GM19025 (cell line): ENCODE results near the gene DOCK6.
A peak's percentile ranks its signal among the peaks of the same experiment; 100 is the strongest.
"Not testable (repeated sequence)": the region's sequence is repeated elsewhere in the genome, so short reads cannot be mapped to it uniquely, and the experiment has no call there.

ENCODE experiments used
- ATAC-seq: cut with Tn5 transposase; IDR thresholded peaks from one replicate; pipeline ENCODE4 v1.9.1; 2021; ENCODE audit warnings: mild to moderate bottlenecking, low read depth, moderate library complexity; ENCODE audit not compliant: unreplicated experiment

DOCK6 gene

DNA sequence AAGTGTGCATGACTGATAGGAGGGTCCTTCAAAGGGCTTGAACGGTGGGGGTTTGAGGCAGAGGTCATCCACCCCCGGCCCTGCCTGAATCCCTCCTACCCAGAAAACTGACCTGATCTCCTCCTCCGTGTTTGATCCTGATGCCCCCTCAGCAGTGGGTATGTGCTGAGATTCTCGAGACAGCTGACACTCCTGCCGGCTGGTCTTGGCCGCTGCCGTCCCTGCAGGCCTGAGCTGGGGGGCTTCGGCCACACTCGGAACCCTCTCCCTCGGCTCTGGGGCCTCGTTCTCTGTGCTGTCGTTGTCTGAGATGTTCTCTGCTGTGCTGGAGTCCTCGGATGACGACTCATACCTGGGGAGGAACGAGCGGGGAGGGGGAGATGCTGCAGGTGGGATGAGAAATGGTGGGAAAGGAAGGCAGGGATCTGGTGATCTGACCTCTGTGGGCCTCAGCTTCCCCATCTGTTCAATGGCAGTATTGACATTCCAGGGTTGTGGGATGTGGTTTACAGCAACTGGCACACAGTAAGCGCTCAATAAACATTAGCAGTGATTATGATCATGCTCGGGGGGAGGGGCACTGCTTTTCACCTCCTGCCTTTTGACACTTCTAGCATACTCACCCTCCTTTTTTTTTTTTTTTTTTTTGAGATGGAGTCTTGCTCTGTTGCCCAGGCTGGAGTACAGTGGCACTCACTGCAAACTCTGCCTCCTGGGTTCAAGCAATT is 85.7 kb downstream of the DOCK6 start:
- ATAC-seq, result no peak

- no peak for ATAC-seq
These were observed 86.4 kb downstream of the DOCK6 start for GRCh38 chr19:11175920-11176319.

GRCh38 chr19:11174336-11174735 is 88.0 kb downstream of the DOCK6 start:
- no peak for ATAC-seq

GRCh38 chr19:11173516-11174155 is 88.7 kb downstream of the DOCK6 start:
- ATAC-seq, result no peak

GRCh38 chr19:11172576-11172975 is 89.7 kb downstream of the DOCK6 start:
- ATAC-seq, result no peak

- no peak for ATAC-seq
These were observed 91.2 kb downstream of the DOCK6 start for GRCh38 chr19:11171144-11171543.

DNA sequence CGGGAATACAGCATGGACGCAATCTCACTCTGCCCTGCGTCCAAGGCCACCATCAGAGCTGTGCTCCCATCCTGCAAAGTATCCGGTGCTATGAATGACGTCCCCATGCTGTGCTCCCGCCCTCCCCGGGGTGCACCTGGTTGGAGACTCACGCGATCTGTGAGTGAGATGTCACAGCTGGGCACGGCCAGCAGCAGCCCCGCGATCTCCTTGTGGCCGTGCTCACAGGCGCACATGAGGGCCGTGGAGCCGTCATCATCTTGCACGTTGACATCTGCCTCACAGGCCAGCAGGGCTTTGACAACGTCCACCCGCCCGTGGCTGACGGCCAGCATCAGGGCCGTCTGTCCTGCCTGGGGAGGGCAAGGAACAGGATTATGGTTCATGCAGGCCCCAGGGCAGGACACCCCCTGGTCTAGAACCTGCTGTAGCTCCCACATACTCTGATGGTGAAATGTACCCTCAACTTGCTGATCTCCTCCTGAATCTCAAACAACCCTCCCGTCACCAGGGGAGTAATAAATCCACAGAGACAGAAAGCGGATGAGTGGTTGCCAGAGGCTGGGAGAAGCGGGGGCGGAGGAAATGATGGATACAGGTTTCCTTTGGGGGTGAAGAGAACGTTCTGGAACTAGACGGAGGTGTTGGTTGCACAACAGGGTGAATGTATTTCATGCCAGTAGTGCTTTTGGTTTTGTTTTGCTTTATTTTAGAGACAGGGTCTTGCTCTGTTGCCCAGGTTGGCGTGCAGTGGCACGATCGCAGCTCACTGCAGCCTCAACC is 92.2 kb downstream of the DOCK6 start:
- no peak for ATAC-seq

DNA sequence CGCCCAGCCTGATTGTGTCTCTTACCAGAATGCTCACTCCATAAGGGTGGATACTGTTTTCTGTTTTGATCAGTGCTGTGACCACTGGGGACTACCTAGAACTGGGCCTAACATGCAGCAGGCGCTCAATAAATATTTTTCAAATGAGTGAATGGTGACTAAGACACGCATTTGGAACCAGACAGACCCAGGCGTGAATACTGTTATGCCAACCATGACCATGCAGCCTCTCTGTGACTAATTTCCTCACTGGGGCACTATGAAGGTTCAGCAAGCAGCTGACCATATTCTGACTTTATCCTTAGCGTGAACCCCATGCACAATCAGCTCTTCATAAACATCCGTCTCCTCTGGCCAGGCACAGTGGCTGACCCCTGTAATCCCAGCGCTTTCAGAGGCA is 93.8 kb downstream of the DOCK6 start:
- ATAC-seq, result no peak

- no peak for ATAC-seq
These were observed 95.8 kb downstream of the DOCK6 start for GRCh38 chr19:11166281-11167142.

- ATAC-seq, result no peak
These were observed 96.8 kb downstream of the DOCK6 start for GRCh38 chr19:11165486-11166030.

DNA sequence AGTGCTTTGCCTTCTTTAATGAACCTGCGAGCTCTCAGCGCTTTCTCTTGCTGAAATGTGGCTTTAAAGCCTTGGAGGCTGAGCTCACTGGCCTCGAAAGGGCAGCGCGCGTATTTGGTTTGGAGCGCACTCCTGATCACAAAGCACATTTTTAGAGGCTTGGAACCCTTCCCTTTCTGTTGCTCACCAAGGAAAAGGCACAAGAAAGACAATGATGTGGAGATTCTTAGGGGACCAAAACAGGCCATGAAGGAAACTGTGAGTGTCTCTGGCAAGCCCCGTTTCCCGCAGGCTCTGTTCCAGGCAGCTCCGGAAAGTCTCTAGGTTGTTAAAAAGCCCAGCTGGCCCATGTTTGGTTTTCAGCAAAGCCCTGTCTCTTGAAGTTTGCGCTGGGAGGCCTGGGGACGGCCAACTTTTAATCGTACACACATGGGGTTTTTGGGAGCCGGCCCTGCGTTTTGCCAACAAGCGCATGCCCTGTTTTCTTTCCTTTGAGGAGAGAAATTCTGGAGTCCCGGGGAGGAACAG is 97.4 kb downstream of the DOCK6 start:
- ATAC-seq, result no peak

DNA sequence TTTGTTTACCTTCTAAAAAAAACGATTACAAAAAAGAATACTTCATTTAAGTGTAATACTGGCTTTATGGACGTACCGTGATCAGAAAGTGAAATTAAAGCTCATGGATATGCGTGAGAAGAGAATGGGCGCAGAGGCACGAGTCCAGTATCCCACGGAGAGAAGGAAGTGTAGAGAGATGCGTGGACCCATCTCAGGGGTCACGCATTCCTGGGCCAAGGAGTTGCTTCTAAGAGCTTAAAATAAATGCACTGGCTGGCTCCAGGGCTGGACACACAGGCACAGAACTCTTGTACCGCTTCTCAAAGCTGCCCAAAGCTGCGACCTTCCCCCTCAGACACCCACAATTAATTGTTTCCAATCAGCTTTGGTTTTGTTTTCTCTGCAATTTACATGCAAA is 98.0 kb downstream of the DOCK6 start:
- no peak for ATAC-seq

DNA sequence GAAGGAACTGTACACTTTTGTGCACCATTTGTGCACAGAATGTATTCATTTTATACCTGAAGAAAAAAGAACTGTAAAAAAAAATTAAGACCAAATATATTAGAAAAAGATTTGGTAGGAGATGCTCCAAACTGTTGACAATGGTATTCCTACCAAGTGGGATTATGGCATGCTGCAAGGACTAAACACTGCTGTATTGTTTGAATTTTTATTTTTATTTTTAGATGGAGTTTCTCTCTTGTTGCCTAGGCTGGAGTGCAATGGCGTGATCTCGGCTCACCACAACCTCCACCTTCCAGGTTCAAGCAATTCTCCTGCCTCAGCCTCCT is 101.9 kb downstream of the DOCK6 start:
- not testable (repeated sequence) for ATAC-seq

- ATAC-seq, result no peak
These were observed 102.5 kb downstream of the DOCK6 start for GRCh38 chr19:11159598-11160439.

DNA sequence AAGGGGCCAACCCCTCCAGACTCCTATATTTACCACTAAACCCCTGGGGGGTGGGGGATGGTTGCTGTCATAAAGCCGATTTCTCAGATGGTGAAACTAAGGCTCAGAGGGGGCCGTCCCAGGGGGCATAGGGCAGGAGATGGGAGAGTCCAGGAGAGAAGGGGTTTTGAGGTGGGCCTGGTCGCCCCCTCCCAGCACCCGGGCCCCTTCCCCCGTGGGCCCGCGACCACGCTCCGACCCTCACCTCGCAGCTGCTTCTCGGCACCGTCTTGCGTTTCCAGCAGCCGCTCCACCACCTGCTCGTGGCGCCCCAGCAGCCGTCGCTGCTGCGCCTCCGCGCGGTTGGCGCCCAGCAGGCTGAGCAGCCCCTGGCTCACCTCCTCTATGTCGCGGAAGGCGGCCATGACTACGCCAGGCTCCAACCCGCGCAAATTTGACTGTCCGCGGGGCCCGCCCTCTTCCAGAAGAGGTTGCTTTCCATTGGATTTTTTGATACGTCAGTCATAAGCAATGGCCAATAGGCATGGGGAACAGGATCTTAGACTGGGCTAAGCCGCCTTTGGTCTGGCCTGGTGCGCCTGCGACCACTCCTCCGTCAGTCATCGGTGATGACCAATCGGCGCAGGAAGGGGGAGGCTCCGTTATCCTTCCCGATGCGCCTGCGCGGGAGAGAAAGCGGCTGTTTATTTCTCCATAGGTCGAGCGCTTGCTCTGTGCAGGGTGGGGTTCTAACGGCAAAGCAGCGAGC is 106.8 kb downstream of the DOCK6 start, which contains the start of gene SPC24:
Gene SPC24 (minus strand): TSS at position 410 of the 748 bp plus-strand sequence. CDS start 6 bp downstream, at position 404.
- peak; percentile 95 for ATAC-seq

DNA sequence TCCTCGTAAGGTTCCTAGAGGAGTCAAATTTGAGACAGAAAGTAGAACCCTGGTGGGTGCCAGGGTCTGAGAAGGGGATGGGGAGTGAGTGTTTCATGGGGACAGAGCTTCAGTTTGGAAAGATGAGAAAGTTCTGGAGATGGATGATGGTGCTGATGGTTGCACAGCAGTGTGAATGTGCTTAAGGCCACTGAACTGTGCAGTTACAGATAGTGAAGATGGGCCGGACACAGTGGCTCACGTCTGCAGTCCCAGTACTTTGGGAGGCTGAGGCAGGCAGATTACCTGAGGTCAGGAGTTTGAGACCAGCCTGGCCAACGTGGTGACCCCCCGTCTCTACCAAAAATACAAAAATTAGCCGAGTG is 107.7 kb downstream of the DOCK6 start:
- no peak for ATAC-seq

- ATAC-seq, result no peak
These were observed 109.8 kb downstream of the DOCK6 start for GRCh38 chr19:11152318-11153062.

- no peak for ATAC-seq
These were observed 111.1 kb downstream of the DOCK6 start for GRCh38 chr19:11151181-11151580.
